NCI-H146 treated with DMSO at 0.1 percent for 48 hours (cell line): ENCODE results near the gene VSTM5.

Experiments
- DNase-seq: peaks from one replicate; lab custom pipeline; 2025; ENCODE audit not compliant: unreplicated experiment; lab: John Stamatoyannopoulos, UW

Gene VSTM5

GRCh38 chr11:93843906-93844305, 6.5 kb downstream of the VSTM5 start:
- no peak for DNase-seq

GRCh38 chr11:93842461-93842860, 8.0 kb downstream of the VSTM5 start:
- DNase-seq = no peak

GRCh38 chr11:93842034-93842433, 8.4 kb downstream of the VSTM5 start:
- no peak for DNase-seq

- no peak for DNase-seq
Observed at GRCh38 chr11:93841446-93841845, 9.0 kb downstream of the VSTM5 start.

GRCh38 chr11:93840981-93841380, 9.4 kb downstream of the VSTM5 start:
- no peak for DNase-seq

GRCh38 chr11:93840180-93840579, 10.2 kb downstream of the VSTM5 start:
- no peak for DNase-seq

- DNase-seq = no peak
Observed at GRCh38 chr11:93838967-93839366, 11.5 kb downstream of the VSTM5 start.

- DNase-seq = no peak
Observed at GRCh38 chr11:93832780-93833179, 17.6 kb downstream of the VSTM5 start.

GRCh38 chr11:93831343-93832127, 18.9 kb downstream of the VSTM5 start:
- DNase-seq = no peak

GRCh38 chr11:93829598-93829997, 20.8 kb downstream of the VSTM5 start:
- no peak for DNase-seq

- DNase-seq = no peak
Observed at GRCh38 chr11:93827363-93827762, 23.1 kb downstream of the VSTM5 start.

GRCh38 chr11:93823210-93823609, 27.2 kb downstream of the VSTM5 start:
- no peak for DNase-seq

GRCh38 chr11:93822359-93822758, 28.1 kb downstream of the VSTM5 start:
- no peak for DNase-seq

- DNase-seq = no peak
Observed at GRCh38 chr11:93821617-93822016, 28.8 kb downstream of the VSTM5 start.

GRCh38 chr11:93820847-93821246, 29.6 kb downstream of the VSTM5 start:
- DNase-seq = no peak

- no peak for DNase-seq
Observed at GRCh38 chr11:93819966-93820695, 30.3 kb downstream of the VSTM5 start.

- DNase-seq = no peak
Observed at GRCh38 chr11:93817426-93818348, 32.7 kb downstream of the VSTM5 start.

GRCh38 chr11:93814966-93815633, 35.3 kb downstream of the VSTM5 start:
- no peak for DNase-seq

GRCh38 chr11:93813974-93814373, 36.4 kb downstream of the VSTM5 start:
- DNase-seq = no peak

GRCh38 chr11:93807980-93808379, 42.4 kb downstream of the VSTM5 start:
- DNase-seq = no peak

GRCh38 chr11:93804879-93805278, 45.5 kb downstream of the VSTM5 start:
- DNase-seq = no peak
